T47D (cell line): ENCODE results near the gene TIMP2.

Source experiments
- DNase-seq, 2 experiments: peaks; one replicate each; pipeline versions ENCODE4 v3.0.0 to v3.0.0-alpha.2; 2011 to 2012; ENCODE audit warnings: low read depth in 1 of 2, low spot score in 1 of 2
- JUND ChIP-seq: IDR thresholded peaks from 2 replicates; pipeline ENCODE4 v1.6.1; 2012; ENCODE audit warnings: low read depth
- in situ Hi-C: cut with HindIII; loops from 2 replicates; pipeline ENCODE4 v1.10.0; 2016; ENCODE audit warnings: low sequenced_read_pairs, low pct_unique_long_range_greater_than_20kb

TIMP2 gene, protein sequence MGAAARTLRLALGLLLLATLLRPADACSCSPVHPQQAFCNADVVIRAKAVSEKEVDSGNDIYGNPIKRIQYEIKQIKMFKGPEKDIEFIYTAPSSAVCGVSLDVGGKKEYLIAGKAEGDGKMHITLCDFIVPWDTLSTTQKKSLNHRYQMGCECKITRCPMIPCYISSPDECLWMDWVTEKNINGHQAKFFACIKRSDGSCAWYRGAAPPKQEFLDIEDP

DNA sequence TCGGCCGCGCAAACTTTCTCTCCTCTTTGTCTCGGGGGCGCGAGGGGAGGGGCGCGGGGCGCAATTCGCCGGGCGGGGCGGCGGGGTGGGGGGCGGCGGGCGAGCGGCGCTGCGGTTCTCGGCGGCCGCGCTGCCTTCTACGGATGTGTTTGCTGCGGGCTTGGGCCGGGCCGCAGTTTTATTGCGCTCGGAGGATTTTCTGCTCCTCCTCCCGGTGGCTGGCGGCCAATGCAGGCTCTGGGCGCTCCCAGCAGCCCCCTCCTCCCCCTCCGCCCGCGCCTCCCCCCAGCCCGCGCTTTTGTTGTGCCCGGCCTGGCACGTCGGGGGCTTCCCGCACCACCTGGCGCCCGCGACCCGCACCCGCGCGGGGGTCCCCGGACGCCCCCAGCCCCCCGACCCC lies at the start of gene TIMP2:
TIMP2 (minus strand) TSS at position 154 of the 400 bp plus-strand sequence. CDS start 299 bp downstream, outside the sequence.
- TF ChIP-seq JUND = no peak
- in situ Hi-C loops = no loop called here
- DNase-seq = peak; percentile 81 to 89

DNA sequence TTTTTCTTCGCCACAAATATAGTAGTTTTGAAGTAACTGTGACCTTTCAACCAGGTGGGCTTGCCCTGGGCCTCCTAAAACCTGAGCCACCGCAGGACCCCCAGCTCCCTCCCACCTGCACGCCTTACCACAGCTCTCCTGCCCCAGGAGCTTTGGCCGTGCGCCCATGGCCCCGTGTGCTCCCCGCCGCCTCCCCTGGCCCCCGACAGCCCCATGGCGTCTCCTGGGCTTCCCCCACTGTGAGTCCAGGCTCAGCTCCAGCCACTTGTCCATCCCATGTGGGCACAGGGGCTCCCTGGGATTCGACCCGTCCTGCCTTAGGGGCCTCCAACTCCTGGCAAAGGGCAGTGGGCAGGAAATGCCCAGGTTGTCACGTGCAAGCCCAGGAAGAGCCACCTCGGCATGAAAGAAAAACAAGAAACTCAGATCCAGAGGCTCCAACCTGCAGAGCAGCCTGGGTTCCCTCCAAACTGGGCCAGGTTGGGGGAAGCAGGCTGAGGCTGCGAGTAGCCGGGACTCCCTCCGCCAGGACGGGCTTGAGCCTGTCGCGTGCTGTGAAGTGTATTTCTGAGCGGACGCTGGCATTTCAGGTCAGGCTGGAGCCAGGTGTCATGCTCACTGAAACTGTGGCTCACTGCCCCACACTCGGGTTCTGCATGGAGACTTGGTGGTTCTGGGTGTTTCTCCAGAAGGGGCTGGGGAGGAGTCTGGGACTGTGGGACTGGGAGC lies 48.8 kb upstream of the TIMP2 start:
- in situ Hi-C loops = no loop called here
- no peak for TF ChIP-seq JUND
- no peak for DNase-seq

DNA sequence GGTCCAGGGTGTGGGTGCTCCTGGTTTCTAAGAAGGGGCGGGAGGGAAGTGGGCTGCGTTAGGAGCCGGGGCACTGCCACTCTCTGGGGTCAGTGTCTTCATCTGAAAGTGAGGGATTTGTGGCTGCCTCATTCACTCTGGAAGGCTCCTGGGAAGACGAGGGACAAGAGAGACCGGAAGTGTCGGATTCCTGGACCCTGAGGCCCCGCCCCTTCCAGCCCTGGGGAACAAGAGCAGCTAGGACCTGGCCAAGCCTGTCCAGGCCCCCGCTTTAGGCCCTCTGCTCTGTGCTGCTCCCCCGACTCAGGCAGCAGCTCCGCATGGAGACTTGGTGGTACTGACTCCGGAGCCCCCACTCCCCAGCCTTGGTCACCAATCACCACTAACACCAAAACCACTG lies 48.0 kb upstream of the TIMP2 start:
- DNase-seq = peak; percentile 82 to 90
- in situ Hi-C loops = no loop called here

DNA sequence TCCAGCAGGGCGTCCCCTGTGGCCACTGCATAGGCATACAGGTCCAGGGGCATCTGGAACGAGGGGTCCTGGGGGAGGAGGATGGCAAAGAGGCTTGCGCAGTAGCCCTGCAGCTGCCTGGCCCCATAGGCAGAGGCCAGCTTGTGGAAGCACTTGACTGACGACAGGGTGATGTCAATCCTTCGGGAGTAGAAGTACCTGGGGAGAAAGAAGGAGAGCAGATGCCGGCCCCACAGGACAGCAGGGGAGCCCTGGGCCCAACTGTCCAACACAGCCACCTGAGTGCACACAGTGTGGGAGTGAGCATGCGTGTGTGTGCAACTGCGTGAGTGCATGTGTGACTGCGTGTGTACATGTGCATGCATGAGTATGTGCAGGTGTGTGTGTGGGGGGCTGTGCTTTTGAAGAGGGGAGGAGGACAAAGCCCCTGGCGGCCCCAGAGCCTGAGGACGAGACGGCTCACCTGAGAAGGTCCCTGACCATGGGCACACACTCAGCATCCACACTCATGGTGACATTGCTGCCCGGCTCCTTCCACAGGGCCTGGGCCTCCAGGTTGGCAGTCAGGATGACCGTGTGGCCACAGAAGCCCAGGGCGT lies 47.4 kb upstream of the TIMP2 start:
- in situ Hi-C loops = no loop called here
- TF ChIP-seq JUND = no peak
- no peak for DNase-seq

More for the DNA sequence above, 48.0 kb upstream of the TIMP2 start:
- TF ChIP-seq JUND = no peak

DNA sequence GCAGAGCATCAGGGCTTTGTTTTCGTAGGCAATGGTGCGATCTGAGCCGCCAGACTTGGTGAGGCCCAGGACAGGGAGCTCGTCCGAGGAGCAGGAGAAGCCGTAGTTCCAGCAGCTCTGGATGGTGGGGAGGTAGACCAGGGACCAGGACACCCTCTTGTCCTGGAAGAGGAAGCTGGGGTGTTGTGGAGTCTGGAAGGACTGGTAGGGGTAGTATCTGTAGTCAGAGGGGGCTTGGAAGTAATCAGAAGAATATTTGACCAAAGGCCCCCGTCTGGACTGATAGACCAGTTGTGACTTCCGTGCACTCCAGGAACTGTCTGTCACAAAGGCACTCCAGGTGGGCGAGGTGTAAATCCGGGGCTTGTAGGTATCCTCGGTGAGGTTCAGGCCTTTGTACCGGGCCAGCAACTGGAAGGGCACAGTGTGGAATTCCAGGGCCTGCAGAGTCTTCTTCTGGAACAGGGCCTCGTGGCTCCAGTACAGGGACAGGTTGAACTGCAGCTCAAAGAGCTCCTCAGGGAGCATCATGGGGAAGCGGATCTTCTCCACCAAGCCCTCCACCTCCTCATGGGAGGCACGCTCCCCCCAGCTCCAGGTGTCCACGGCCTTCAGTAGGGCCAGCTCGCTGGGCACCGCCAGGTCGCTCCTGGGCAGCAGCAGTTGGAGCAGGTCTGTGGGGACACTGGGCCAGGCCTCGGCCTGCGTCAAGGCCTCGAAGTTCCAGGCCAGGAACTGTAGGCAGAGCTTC lies 46.7 kb upstream of the TIMP2 start:
- in situ Hi-C loops = no loop called here
- no peak for DNase-seq
- TF ChIP-seq JUND = no peak

GRCh38 chr17:78970834-78971755 lies 45.9 kb upstream of the TIMP2 start:
- TF ChIP-seq JUND = no peak
- peak; percentile 82 to 86 for DNase-seq
- in situ Hi-C loops = no loop called here

DNA sequence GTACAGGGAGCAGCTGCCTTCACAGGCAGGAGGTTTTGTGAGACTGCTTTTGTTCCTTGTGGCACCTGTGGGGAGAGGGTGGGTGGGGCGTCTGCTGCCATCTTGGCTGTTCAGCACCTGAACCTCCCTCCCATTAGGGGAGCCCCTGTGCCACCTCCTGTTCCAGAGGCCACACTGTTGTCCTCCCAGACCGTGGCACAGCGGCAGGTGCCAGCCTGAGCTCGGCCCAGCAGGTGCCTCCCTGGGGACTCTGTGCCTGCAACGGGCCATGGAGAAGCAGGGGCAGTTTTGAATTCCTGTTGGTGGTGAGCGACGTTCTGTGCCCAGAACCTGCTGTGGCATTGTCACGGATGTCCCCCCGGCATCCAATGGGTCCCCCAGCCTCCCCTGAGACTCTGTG lies 44.7 kb upstream of the TIMP2 start:
- TF ChIP-seq JUND = no peak
- DNase-seq = no peak
- in situ Hi-C loops = no loop called here

GRCh38 chr17:78967782-78968362 lies 42.7 kb upstream of the TIMP2 start:
- in situ Hi-C loops = no loop called here

GRCh38 chr17:78966910-78967600 lies 41.9 kb upstream of the TIMP2 start:
- TF ChIP-seq JUND = no peak
- in situ Hi-C loops = no loop called here
- DNase-seq = no peak

More at GRCh38 chr17:78967782-78968362, 42.7 kb upstream of the TIMP2 start:
- no peak for DNase-seq
- no peak for TF ChIP-seq JUND

GRCh38 chr17:78966123-78966813 lies 41.1 kb upstream of the TIMP2 start:
- no peak for DNase-seq
- in situ Hi-C loops = no loop called here
- TF ChIP-seq JUND = no peak
